ENCODE results near the gene YWHAE.

- TF ChIP-seq CTCF (IDR thresholded peaks at IDR 0.05; ENCODE audit: insufficient read depth, low read length, poor library complexity, severe bottlenecking) = no peak
- no peak for TF ChIP-seq EZH2phosphoT487 (conservative IDR thresholded peaks at IDR 0.05; ENCODE audit: low read length)
Measured at GRCh38 chr17:1315891-1316403, 84.1 kb downstream of the YWHAE start.
